CD4-positive, alpha-beta T cell (primary cell): ENCODE measurements around the gene SIRPB2. TPM values are rescaled to one million over a fixed set of nuclear protein-coding genes. Genes with fewer than 3 reads are reported as not detected.

Source experiments
- ATAC-seq: fragments of 200-7000 bp; cut with Tn5 transposase; one replicate; pipeline ENCODE4 v1.10.0; 2022; ENCODE audit warnings: mild to moderate bottlenecking; ENCODE audit not compliant: poor library complexity
- CTCF ChIA-PET: fragments of 350-600 bp; sonication (Branson Sonifier 250); formaldehyde crosslinking; loops from one replicate; lab custom pipeline; 2021; ENCODE audit warnings: antibody characterized with exemption, inconsistent platforms; lab: Charles Lee
- POLR2A ChIA-PET: fragments of 350-600 bp; sonication (Branson Sonifier 250); formaldehyde crosslinking; loops from one replicate; lab custom pipeline; 2021; ENCODE audit warnings: antibody characterized with exemption, inconsistent platforms; lab: Charles Lee
- DNase-seq, 14 experiments: peaks; one replicate each; pipeline ENCODE4 v3.0.0-alpha.2; 2013 to 2020; ENCODE audit warnings: mixed read lengths in 2 of 14
- H3K27ac ChIP-seq, 2 donors: one replicate each; pipeline versions ENCODE4 v1.5.1 to v1.7.0; 2013; ENCODE audit warnings: low read length in 2 of 2, low read depth in 1 of 2, mild to moderate bottlenecking in 1 of 2
- H3K27me3 ChIP-seq, 2 experiments: 1 replicate in 1 of 2; 2 replicates in 1 of 2; pipeline versions ENCODE4 v1.6.1 to v1.7.0; 2013; ENCODE audit warnings: low read length in 2 of 2, control low read depth in 1 of 2, mild to moderate bottlenecking in 1 of 2, moderate library complexity in 1 of 2; ENCODE audit not compliant: insufficient read depth in 2 of 2, control insufficient read depth in 1 of 2
- H3K36me3 ChIP-seq: one replicate; pipeline ENCODE4 v1.6.1; 2013; ENCODE audit warnings: low read length, control low read depth; ENCODE audit not compliant: insufficient read depth
- H3K4me1 ChIP-seq: one replicate; pipeline ENCODE4 v1.6.1; 2013; ENCODE audit warnings: low read length, control low read depth; ENCODE audit not compliant: insufficient read depth
- H3K4me3 ChIP-seq: one replicate; pipeline ENCODE4 v1.5.1; 2013; ENCODE audit warnings: mild to moderate bottlenecking, low read length, moderate library complexity
- H3K9me3 ChIP-seq, 2 experiments: 1 replicate in 1 of 2; 2 replicates in 1 of 2; pipeline versions ENCODE4 v1.6.1 to v1.7.0; 2013; ENCODE audit warnings: low read length in 2 of 2, mild to moderate bottlenecking in 2 of 2, control low read depth in 1 of 2, moderate library complexity in 1 of 2; ENCODE audit not compliant: control insufficient read depth in 1 of 2, insufficient read depth in 1 of 2
- H3K27ac Mint-ChIP-seq: one replicate; pipeline ENCODE4 v1.8.0; 2020; ENCODE audit warnings: mixed read lengths
- H3K27me3 Mint-ChIP-seq: one replicate; pipeline ENCODE4 v1.8.0; 2021; ENCODE audit warnings: mixed read lengths
- H3K36me3 Mint-ChIP-seq: one replicate; pipeline ENCODE4 v1.8.0; 2021; ENCODE audit warnings: low read depth, mixed read lengths
- H3K4me1 Mint-ChIP-seq: one replicate; pipeline ENCODE4 v1.8.0; 2021; ENCODE audit warnings: low read depth, mixed read lengths
- H3K4me3 Mint-ChIP-seq: one replicate; pipeline ENCODE4 v1.8.0; 2020; ENCODE audit warnings: mild to moderate bottlenecking, mixed read lengths
- H3K9me3 Mint-ChIP-seq: one replicate; pipeline ENCODE4 v1.8.0; 2020; ENCODE audit warnings: mixed read lengths
- intact Hi-C, 2 experiments: fragments of 100-400 bp; cut with DNase I in 1 of 2; cut with micrococcal nuclease in 1 of 2; formaldehyde crosslinking; loops; one replicate each; pipeline versions ENCODE4 v1.15.1 to v1.9.0; 2023 to 2025; cut with DNase I, micrococcal nuclease
- total RNA-seq, 174 experiments: library from RNA in 2 of 174; stranded (reverse) in 2 of 174; gene quantifications; one replicate each; pipeline ENCODE4 v1.2.3 and lab custom pipeline; 2021 to 2026
- TF ChIP-seq, protein P1 (sequence below): fragments of 200-600 bp; IDR thresholded peaks from one replicate; pipeline ENCODE4 v1.8.0; 2022; ENCODE audit warnings: antibody characterized with exemption, mild to moderate bottlenecking

SIRPB2 gene
- total RNA-seq, 2 experiments from 2014 or later, result 0.20 to 0.49 TPM

DNA sequence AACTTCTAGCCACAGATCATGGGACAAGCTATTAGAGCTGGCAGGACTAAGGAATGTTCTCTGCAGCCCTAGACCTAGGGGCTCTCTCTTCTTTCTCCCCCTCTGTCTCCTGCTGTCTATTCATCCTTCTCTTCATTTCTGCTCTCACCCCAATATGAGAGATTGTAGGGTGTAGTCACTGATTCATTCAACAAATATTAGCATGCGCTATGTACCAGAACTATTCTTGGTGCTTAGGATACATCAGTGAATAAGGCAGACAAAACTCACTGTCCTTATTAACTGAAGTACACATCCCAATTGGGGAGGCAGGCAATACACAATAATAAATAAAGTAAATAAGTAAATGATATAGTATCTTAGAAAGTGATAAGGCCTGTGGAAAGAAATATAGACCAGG, 14.7 kb upstream of the SIRPB2 start:
- intact Hi-C loops, result loop anchor here in 1 of 2 experiments (5.0 kb wide), 1 partner anchor 131 kb away; no protein-coding TSS in a partner anchor
- no peaks in the 10 kb centered on the region for H3K4me1 ChIP-seq
- H3K4me3 Mint-ChIP-seq, result no peak overlapping the region
- DNase-seq (no peak), ATAC-seq (no peak)
- H3K9me3 Mint-ChIP-seq, result peaks cover 2% of the 10 kb centered on the region
- no peaks in the 10 kb centered on the region for H3K9me3 ChIP-seq
- H3K27ac Mint-ChIP-seq, result no peak overlapping the region
- peaks cover 13% of the 10 kb centered on the region for H3K27me3 Mint-ChIP-seq
- H3K27ac ChIP-seq, result no peak overlapping the region
- ChIA-PET CTCF (no interaction called here), POLR2A (no interaction called here)
- H3K4me1 Mint-ChIP-seq, result peaks cover 5% of the 10 kb centered on the region
- no peak overlapping the region for H3K4me3 ChIP-seq
- no peaks in the 10 kb centered on the region for H3K36me3 ChIP-seq
- TF ChIP-seq, protein P1, sequence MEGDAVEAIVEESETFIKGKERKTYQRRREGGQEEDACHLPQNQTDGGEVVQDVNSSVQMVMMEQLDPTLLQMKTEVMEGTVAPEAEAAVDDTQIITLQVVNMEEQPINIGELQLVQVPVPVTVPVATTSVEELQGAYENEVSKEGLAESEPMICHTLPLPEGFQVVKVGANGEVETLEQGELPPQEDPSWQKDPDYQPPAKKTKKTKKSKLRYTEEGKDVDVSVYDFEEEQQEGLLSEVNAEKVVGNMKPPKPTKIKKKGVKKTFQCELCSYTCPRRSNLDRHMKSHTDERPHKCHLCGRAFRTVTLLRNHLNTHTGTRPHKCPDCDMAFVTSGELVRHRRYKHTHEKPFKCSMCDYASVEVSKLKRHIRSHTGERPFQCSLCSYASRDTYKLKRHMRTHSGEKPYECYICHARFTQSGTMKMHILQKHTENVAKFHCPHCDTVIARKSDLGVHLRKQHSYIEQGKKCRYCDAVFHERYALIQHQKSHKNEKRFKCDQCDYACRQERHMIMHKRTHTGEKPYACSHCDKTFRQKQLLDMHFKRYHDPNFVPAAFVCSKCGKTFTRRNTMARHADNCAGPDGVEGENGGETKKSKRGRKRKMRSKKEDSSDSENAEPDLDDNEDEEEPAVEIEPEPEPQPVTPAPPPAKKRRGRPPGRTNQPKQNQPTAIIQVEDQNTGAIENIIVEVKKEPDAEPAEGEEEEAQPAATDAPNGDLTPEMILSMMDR, result no peak
- H3K27me3 ChIP-seq, result peaks cover 3 to 8% of the 10 kb centered on the region in 2 experiments
- H3K36me3 Mint-ChIP-seq, result no peaks in the 10 kb centered on the region

DNA sequence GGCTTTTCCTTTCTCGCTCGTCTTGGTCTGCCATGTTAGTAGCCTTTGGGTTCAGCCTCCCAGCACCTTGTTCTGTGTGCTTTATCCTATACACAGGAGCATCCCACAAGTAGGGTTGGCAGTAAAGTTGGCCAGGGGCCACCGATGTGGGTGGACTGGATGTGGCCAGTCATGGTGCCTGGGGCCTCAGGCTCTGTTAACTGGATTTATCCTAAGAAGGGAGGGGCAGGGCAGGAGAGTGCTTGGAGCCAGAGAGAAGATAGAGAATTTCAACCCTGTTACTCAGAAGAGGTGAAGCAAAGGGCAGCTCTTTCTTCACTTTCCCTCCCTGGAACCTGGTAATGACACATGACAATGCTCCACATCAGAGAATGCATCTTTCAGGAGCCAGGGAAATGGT, 14.1 kb upstream of the SIRPB2 start:
- intact Hi-C loops, result loop anchor here in 1 of 2 experiments (5.0 kb wide), 1 partner anchor 132 kb away; no protein-coding TSS in a partner anchor
- H3K36me3 ChIP-seq, result no peaks in the 10 kb centered on the region
- TF ChIP-seq, protein P1, result no peak
- Mint-ChIP-seq H3K27ac (no peak overlapping the region), H3K4me1 (peaks cover 5% of the 10 kb centered on the region), H3K27me3 (peaks cover 17% of the 10 kb centered on the region), H3K36me3 (no peaks in the 10 kb centered on the region), H3K9me3 (peaks cover 2% of the 10 kb centered on the region), H3K4me3 (no peak overlapping the region)
- H3K4me3 ChIP-seq, result no peak overlapping the region
- ChIA-PET POLR2A (no interaction called here), CTCF (no interaction called here)
- no peak overlapping the region for H3K27ac ChIP-seq
- no peaks in the 10 kb centered on the region for H3K4me1 ChIP-seq
- peaks cover 3 to 9% of the 10 kb centered on the region in 2 experiments for H3K27me3 ChIP-seq
- no peaks in the 10 kb centered on the region for H3K9me3 ChIP-seq
- no peak for ATAC-seq
- no peak for DNase-seq

DNA sequence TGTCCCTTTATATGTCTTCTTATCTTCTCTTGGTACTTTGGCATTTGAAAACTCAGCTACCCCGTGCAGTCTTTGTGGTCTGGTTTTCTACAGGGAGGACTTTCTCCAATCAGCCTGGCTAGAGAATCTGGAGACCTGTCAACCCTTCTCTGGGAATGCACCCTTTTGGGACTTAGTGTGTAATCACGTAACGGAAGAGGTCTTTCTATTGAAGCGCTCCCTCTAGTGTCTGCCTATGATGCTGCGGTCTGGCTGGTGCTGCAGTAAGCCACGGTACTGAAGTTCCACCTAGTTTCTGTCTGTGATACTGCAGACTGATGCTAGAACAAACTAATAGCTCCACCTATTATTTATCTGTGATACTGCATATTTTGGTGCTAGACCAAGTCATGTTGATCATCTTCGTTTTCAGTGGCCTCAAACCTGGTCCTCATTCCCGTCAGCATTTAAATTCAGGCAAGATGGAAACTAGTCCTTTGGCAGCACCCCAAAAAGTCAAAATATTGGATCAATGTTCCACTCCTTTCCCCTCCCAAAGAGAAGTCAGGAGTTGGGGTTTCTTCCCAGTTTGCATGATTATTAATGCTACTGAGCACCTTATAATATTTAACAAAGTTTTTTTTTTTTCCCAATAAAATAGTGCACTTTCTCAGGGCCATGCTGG, 12.5 kb upstream of the SIRPB2 start:
- ATAC-seq (peak; percentile 100), DNase-seq (peak; percentile 54 to 93 (median 69))
- ChIA-PET POLR2A (interaction anchor here (1.1 kb wide), 1 partner anchor 139 kb away, joined by 3 read pairs; no protein-coding TSS in a partner anchor), CTCF (interaction anchor here (0.6 to 1.8 kb wide), 23 partner anchors 8 to 599 kb away, joined by 3 to 19 read pairs (median 3); partner anchors contain the start of gene NSFL1C)
- peaks cover 3 to 22% of the 10 kb centered on the region in 2 experiments for H3K27me3 ChIP-seq
- Mint-ChIP-seq H3K27me3 (peaks cover 23% of the 10 kb centered on the region), H3K4me1 (peaks cover 5% of the 10 kb centered on the region), H3K36me3 (no peaks in the 10 kb centered on the region), H3K27ac (no peak overlapping the region), H3K4me3 (no peak overlapping the region), H3K9me3 (peaks cover 2% of the 10 kb centered on the region)
- no peak overlapping the region for H3K4me3 ChIP-seq
- intact Hi-C loops, result loop anchor here (1.0 to 5.0 kb wide), 3 partner anchors 37 to 191 kb away; partner anchors contain the start of gene NSFL1C (in 1 of the 2)
- no peaks in the 10 kb centered on the region for H3K4me1 ChIP-seq
- H3K27ac ChIP-seq, result no peak overlapping the region
- TF ChIP-seq, protein P1, result peak; percentile 98
- H3K36me3 ChIP-seq, result no peaks in the 10 kb centered on the region
- no peaks in the 10 kb centered on the region for H3K9me3 ChIP-seq
